T47D (cell line): ENCODE results near the gene PTPN12.
A peak's percentile ranks its signal among the peaks of the same experiment; 100 is the strongest.

Experiments
- DNase-seq, 2 experiments: peaks; one replicate each; pipeline versions ENCODE4 v3.0.0 to v3.0.0-alpha.2; 2011 to 2012; ENCODE audit warnings: low read depth in 1 of 2, low spot score in 1 of 2
- JUND ChIP-seq: IDR thresholded peaks from 2 replicates; pipeline ENCODE4 v1.6.1; 2012; ENCODE audit warnings: low read depth
- in situ Hi-C: cut with HindIII; loops from 2 replicates; pipeline ENCODE4 v1.10.0; 2016; ENCODE audit warnings: low sequenced_read_pairs, low pct_unique_long_range_greater_than_20kb

PTPN12 gene

DNA sequence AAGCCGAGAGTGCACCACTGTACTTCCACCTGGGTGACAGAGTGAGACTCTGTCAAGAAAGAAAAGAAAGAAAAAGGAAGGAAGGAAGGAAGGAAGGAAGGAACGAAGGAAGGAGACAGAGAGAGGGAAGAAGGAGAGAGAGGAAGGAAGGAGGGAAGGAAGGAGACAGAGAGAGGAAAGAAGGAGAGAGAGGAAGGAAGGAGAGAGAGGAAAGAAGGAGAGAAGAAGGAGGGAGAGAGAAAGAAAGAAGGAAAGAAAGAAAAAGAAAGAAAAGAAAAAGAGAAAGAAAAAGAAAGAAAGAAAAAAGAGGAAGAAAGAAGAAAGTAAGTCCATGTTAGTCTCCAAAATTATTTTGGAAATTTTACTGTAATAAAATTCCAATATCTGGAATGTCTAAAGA is 125.8 kb downstream of the PTPN12 start:
- in situ Hi-C loops, result no loop called here
- DNase-seq, result no peak
- TF ChIP-seq JUND, result no peak

GRCh38 chr7:77664715-77665114 is 127.6 kb downstream of the PTPN12 start:
- no peak for DNase-seq
- in situ Hi-C loops, result no loop called here
- TF ChIP-seq JUND, result no peak

GRCh38 chr7:77665161-77665560 is 128.1 kb downstream of the PTPN12 start:
- in situ Hi-C loops, result no loop called here
- DNase-seq, result no peak
- TF ChIP-seq JUND, result no peak

DNA sequence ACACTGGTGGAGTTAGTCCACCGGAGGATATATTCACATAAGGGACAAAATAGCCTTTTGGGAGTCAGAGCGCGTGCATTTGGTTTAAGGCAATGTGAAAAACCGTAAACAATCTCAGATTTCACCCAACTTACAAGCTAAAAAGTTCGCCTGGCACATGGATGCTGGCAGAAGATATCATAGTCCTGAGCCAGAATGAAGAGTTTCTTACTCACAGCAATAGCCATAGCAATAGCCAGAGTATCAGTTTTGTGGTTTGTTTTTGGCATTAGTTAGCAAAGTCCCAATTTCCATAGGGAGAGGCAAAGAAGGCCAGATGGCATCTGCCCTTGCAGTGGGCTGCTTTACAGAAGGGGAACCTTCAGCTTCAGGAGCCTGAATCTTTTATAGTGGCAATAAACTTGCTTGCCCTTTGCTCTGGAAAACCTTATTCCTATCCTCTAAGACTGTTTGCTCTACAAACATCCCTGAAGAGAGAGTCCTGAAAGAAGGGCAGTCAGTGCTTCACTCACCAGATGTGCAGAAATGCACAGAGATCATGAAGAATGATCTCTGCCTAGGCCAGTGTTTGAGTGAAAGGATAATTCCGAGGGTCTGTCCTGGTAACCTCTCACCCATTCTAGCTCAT is 130.5 kb downstream of the PTPN12 start:
- TF ChIP-seq JUND, result no peak
- DNase-seq, result no peak
- in situ Hi-C loops, result no loop called here

DNA sequence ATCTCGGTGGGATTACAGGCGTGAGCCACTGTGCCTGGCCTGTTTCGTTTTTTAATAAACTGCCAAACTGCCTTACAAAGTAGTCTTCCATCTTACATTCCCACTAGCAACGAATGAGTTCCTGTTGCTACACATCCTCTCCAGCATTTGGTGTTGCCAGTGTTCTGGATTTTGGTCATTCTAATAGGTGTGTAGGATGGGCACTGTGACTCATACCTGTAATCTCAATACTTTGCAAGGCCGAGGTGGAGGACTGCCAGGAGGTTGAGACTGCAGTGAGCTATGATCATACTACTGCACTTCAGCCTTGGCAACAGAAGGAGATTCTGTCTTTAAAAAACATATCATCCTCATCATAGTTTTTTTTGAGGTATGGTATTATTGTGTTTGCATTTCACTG is 137.8 kb downstream of the PTPN12 start:
- no peak for DNase-seq
- in situ Hi-C loops, result no loop called here
- TF ChIP-seq JUND, result no peak

- 0 out of 2 replicates have a peak, but pooled peaks have one; percentile 37 for TF ChIP-seq JUND
- DNase-seq, result peak in 1 of 2 experiments; percentile 78
- in situ Hi-C loops, result no loop called here
These were observed 142.5 kb downstream of the PTPN12 start for GRCh38 chr7:77679608-77680007.

- no peak for DNase-seq
- in situ Hi-C loops, result no loop called here
- TF ChIP-seq JUND, result no peak
These were observed 143.2 kb downstream of the PTPN12 start for GRCh38 chr7:77680266-77680665.

GRCh38 chr7:77684030-77684429 is 146.9 kb downstream of the PTPN12 start:
- in situ Hi-C loops, result no loop called here
- no peak for TF ChIP-seq JUND
- DNase-seq, result peak in 1 of 2 experiments; percentile 25

GRCh38 chr7:77685233-77685632 is 148.1 kb downstream of the PTPN12 start:
- in situ Hi-C loops, result no loop called here
- DNase-seq, result peak; percentile 57 to 93

GRCh38 chr7:77687100-77687746 is 150.1 kb downstream of the PTPN12 start:
- in situ Hi-C loops, result no loop called here
- no peak for DNase-seq
- no peak for TF ChIP-seq JUND

More at GRCh38 chr7:77685233-77685632, 148.1 kb downstream of the PTPN12 start:
- no peak for TF ChIP-seq JUND

- peak in 1 of 2 experiments; percentile 49 for DNase-seq
- in situ Hi-C loops, result no loop called here
- no peak for TF ChIP-seq JUND
These were observed 150.7 kb downstream of the PTPN12 start for GRCh38 chr7:77687747-77688144.
